HG02840 (cell line): ENCODE measurements around the gene PCDH9.
A peak's percentile ranks its signal among the peaks of the same experiment; 100 is the strongest.

Source experiments
- ATAC-seq: cut with Tn5 transposase; IDR thresholded peaks from one replicate; pipeline ENCODE4 v1.9.1; 2021; ENCODE audit warnings: mild to moderate bottlenecking, moderate library complexity, moderate number of reproducible peaks; ENCODE audit not compliant: unreplicated experiment, low FRiP score

Gene PCDH9

GRCh38 chr13:67049744-67050143 is 180.4 kb downstream of the PCDH9 start:
- ATAC-seq = no peak

- no peak for ATAC-seq
These were observed 181.3 kb downstream of the PCDH9 start for GRCh38 chr13:67048821-67049150.

GRCh38 chr13:67048084-67048820 is 181.9 kb downstream of the PCDH9 start:
- peak; percentile 85 for ATAC-seq

GRCh38 chr13:67045357-67045756 is 184.8 kb downstream of the PCDH9 start:
- ATAC-seq = no peak

GRCh38 chr13:67043901-67044300 is 186.2 kb downstream of the PCDH9 start:
- no peak for ATAC-seq

DNA sequence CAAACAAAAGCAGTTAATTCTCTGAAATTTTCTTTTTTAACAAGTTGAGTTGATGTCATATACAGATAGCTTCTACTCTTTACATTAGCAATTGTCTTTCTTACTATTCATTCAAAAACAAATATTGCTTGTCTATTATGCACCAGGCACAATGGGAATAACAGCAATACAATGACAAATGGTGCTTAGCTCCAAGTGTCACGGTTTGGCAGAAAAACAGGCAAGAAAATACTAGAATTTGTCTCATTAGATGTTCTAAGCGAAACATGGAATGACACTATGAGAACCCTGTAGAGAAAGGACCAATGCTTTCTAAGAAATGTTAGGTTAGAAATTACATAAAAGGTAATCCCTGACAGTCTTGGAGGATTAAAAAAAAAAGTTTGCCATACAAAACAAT is 187.6 kb downstream of the PCDH9 start:
- ATAC-seq = no peak

DNA sequence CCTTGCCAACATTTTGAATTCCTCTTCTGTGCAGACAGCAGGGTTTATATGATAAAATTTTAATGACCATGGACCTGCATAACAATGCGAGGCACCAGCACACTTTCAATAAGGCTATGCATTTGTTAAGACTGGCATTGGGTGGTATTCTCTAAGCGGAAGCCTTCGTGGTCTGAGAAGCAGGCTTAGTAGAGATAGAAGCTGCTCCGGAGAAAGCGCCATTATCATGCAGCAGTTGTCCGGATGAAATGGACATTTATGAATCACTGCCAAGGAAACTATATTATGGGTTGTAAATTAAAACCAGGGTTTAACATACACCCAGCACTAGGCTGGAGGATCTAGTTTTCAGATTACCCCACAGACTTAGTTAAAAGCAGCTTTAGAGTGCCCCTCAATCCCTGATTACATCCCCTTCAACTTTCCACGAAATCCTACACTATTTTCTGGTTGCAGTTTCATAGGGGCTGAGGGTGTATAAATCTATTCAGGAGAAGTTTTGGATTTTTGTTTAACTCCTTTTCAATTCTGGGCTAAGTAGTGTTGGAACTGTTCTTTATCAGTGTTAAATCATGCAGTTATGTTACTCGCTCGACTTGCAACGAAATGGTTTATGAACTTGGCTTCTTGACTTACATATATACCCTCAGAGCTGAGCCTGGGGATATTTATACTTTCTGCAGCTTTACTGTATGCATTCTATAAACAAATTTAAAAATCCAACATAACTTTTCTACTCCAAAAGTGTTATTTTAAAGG is 193.3 kb downstream of the PCDH9 start:
- ATAC-seq = no peak

DNA sequence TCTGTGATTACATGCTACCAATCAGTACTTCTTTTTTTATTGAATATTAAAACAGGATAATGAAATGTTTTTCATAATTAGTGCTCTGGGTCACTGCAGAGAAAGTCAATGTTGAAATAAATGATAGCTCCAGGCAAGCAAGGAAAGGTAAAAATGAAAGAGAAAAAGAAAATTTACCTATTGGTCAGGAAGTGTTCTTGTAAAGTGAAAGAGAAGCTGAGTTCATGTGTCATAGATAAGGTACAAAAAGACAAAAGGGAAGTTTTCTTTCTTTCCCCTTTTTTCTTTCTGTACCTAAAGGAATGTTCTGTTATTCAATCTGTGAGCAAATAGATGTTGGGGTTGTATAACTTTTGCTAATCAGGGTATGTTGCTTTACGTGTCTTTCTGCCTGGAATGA is 197.0 kb downstream of the PCDH9 start:
- no peak for ATAC-seq

DNA sequence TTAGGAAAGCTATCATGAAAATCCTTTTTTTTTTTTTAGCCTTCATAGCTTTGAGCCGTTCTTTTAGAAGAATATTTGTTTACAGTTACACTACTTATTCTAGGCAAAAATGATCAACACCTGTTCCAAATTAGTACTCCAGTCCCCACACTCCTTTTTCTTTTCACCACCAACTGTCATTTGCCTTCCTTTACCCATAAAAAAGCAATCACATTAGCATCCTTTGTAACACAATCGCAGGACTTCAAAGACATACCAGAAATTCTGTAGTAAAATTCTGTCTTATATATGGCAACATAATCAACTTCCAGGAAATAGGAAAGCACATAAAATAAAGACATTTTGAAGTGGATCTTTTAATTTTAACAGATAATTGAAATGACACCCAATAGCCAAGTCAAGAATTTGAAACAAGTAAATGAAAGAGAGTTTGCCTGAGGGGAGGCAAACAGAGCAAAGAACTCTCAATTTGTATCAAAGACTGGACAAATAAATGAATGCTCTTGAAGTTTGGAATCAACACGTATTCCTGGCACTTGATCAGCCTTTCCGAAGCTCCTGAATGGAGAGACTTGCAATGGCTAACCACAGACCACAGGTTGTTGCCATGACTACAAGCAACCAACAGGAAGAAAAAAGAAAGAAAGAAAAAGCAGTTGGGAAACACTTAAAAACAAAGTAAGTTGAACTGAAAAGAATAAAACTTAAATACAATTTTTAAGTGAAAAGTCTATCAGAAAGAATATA is 206.8 kb downstream of the PCDH9 start:
- ATAC-seq = no peak

- no peak for ATAC-seq
These were observed 211.4 kb downstream of the PCDH9 start for GRCh38 chr13:67018775-67019174.

- no peak for ATAC-seq
These were observed 212.9 kb downstream of the PCDH9 start for GRCh38 chr13:67017276-67017675.

DNA sequence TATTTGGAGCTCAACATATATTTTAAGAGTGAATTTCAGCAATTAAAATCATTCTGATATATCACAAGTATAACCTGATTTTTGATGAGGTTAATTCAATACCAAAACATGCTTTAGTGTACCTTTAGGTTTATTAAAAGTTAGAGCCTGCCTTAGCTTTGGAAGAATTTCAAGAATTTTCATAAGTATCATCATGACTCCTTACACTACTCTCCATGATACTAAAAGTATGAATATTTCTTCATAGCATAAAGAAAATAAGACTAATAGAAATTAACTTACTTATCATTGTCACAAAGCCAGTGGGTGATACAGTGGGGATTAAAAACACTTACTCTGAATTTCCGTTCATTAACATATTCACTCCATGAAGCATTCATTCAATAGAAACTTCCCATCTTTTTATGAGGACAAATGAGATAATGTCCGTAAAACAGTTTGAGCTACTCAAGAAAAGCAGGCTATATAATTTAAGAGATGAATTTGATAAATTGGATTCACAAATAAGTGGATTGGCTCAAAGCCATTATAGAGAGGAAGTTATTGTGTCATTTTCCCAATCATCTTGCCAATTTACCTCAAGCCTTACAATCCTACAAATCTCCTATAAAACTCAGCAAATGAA is 214.0 kb downstream of the PCDH9 start:
- no peak for ATAC-seq

DNA sequence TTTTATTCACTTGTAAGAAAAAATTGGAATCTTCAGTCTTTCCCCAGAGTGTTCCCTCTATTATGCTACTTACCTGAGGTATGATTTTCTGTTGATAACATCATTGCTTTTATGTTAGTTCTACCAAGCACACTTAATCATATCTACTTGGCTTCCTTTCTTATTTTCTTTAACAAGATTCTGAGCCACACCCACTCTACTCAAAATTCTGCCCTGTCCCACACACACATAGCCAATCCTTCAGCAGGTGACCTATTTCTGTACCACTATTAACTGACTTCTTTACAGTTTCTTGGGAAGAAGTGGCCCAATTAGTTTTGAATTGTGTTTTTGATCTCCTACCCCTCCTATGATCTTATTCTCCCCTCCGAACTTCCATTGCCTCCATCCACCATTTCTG is 215.7 kb downstream of the PCDH9 start:
- no peak for ATAC-seq

DNA sequence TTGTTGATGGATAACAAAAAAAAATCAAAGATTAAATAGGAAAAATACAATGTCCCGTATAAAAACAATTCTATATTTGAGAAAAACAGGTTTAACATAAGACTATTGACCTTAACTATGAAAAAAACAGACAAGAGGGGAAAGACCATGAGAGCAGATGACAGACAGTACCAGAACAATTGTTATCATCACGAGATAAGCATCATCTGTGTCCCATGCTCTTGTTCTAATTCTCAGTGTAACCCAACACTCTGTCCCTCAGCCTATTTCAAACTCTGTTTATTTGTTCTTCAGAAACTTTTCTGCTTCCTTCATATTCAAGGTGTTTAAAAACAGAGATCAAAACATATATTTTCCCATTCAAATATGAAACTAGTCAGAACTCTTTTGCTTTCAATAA is 216.4 kb downstream of the PCDH9 start:
- no peak for ATAC-seq

GRCh38 chr13:67008075-67008668 is 222.0 kb downstream of the PCDH9 start:
- ATAC-seq = no peak

DNA sequence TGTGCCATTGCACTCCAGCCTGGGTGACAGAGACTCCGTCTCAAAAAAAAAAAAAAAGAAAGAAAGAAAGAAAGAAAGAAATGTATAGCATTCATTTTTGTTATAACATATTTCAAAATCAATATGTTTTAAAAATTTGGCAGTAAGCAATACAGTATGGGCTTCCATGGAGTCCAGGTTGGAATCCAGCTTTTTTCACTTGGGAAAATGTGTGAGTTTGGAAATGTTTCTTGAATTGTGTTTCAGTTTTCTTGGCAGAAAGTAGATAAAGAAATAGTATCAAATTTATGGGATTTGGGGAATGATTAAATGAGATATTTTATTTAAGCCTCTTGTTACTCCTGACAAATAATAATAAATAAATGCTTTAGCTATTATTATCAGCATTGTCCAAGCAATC is 225.6 kb downstream of the PCDH9 start:
- ATAC-seq = no peak

- ATAC-seq = no peak
These were observed 226.4 kb downstream of the PCDH9 start for GRCh38 chr13:67003743-67004142.

DNA sequence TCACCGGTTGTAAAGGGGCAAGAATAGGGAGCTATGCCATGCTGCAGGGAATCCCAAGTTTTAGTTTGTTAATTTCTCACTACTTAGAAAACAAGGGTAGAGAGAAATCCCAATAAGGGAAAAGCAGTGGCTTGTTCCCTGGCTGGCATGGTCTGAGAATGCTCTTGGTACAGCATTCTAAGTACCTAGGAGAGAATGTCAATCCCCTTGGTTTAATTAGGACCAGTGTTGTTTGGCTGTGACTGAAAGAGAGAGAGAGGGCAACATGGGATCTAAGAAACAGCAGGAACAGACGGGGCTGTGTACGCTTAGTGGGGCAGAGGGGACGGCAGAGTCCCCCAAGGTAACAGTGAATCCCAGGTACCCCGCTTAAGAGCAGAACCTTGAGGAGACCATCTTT is 228.8 kb downstream of the PCDH9 start:
- no peak for ATAC-seq

GRCh38 chr13:66996503-66996902 is 233.6 kb downstream of the PCDH9 start:
- no peak for ATAC-seq

GRCh38 chr13:66995203-66995611 is 234.9 kb downstream of the PCDH9 start:
- peak; percentile 82 for ATAC-seq
